ENCODE results near the gene KIF13A.

GRCh38 chr6:17901493-17901892, 85.9 kb downstream of the KIF13A start:
- TF ChIP-seq ZNF274 (IDR thresholded peaks at IDR 0.05; ENCODE audit: borderline replicate concordance, low read depth, low read length) (no peak), ADNP (tag; IDR thresholded peaks at IDR 0.05) (no peak), NFYB (IDR thresholded peaks at IDR 0.05; ENCODE audit: extremely low read depth, insufficient read length) (no peak), CREB1 (IDR thresholded peaks at IDR 0.05) (no peak), CREB1 (CRISPR knock-in tag; IDR thresholded peaks at IDR 0.05) (no peak)
